Stomach (tissue), 9 donors: ENCODE data around the gene ZFHX2. TPM values are rescaled to one million over a fixed set of nuclear protein-coding genes. Genes with fewer than 3 reads are reported as not detected.

Experiments used
- DNase-seq, 2 donors: peaks; one replicate each; pipeline versions ENCODE4 v3.0.0 to v3.0.0-alpha.2; 2013 to 2019
- H3K27ac ChIP-seq, 5 donors: fragments of 200-600 bp in 4 of 5; sonication (generic) in 4 of 5; one replicate each; pipeline ENCODE4 v1.5.1; 2013 to 2019; ENCODE audit warnings: mild to moderate bottlenecking in 1 of 5, moderate library complexity in 1 of 5
- H3K27me3 ChIP-seq, 3 donors: fragments of 200-600 bp; sonication (generic); one replicate each; pipeline ENCODE4 v1.5.1; 2017 to 2019; ENCODE audit warnings: mixed run types in 1 of 3
- H3K36me3 ChIP-seq, 4 donors: fragments of 200-600 bp; sonication (generic); 1 replicate in 3 of 4; 2 replicates in 1 of 4; pipeline ENCODE4 v1.5.1; 2016 to 2019
- H3K4me1 ChIP-seq, 4 donors: fragments of 200-600 bp; sonication (generic); one replicate each; pipeline ENCODE4 v1.5.1; 2016 to 2019
- H3K4me3 ChIP-seq, 4 donors: fragments of 200-600 bp; sonication (generic) in 3 of 4; one replicate each; pipeline ENCODE4 v1.5.1; 2016 to 2019; ENCODE audit warnings: mild to moderate bottlenecking in 1 of 4
- H3K9me3 ChIP-seq, 4 donors: fragments of 200-600 bp; sonication (generic); one replicate each; pipeline ENCODE4 v1.5.1; 2016 to 2019
- EP300 ChIP-seq: sonication (generic); formaldehyde crosslinking; IDR thresholded peaks from one replicate; pipeline ENCODE4 v1.6.1; 2017; ENCODE audit warnings: antibody characterized with exemption
- POLR2A ChIP-seq, 4 donors: fragments of 450-650 bp; IDR thresholded peaks; one replicate each; pipeline ENCODE4 v1.6.1; 2016; ENCODE audit warnings: antibody characterized with exemption in 4 of 4, control low read depth in 2 of 4, mild to moderate bottlenecking in 1 of 4, moderate library complexity in 1 of 4
- POLR2AphosphoS5 ChIP-seq, 3 donors: sonication (generic); formaldehyde crosslinking; IDR thresholded peaks; one replicate each; pipeline ENCODE4 v1.6.1; 2016; ENCODE audit warnings: antibody characterized with exemption in 3 of 3
- WGBS, 5 donors: extraction: QIAGEN DNeasy Blood & Tissue Kit in 3 of 5; methylation state at CpG; one replicate each; pipeline versions ENCODE4 v1.1.5 to v1.1.7; 2013 to 2018; 5-methylcytosine and 5-hydroxymethylcytosine counted together
- intact Hi-C: fragments of 100-400 bp; cut with DNase I; formaldehyde crosslinking; loops from one replicate; pipeline ENCODE4 v1.15.1; 2023; ENCODE audit warnings: low total_unique reads
- polyA plus RNA-seq, 3 donors: library from polyadenylated mRNA; stranded (reverse); fragments of 200-250 nt; gene quantifications; one replicate each; pipeline ENCODE4 v1.2.3, GENCODE V29; 2013
- total RNA-seq, 5 donors: library from RNA; depleted of rRNA; stranded (reverse); fragments of >200 nt; gene quantifications; one replicate each; pipeline versions ENCODE4 v1.1.0 to v1.2.3, GENCODE V29; 2014 to 2016
- TF ChIP-seq, protein P1 (sequence below), 7 experiments: fragments of 450-650 bp in 4 of 7; fragments of 200-600 bp in 3 of 7; sonication (generic) in 3 of 7; IDR thresholded peaks; one replicate each; pipeline ENCODE4 v1.5.1; 2016 to 2019; ENCODE audit warnings: antibody characterized with exemption in 7 of 7, control low read depth in 2 of 7, mild to moderate bottlenecking in 1 of 7
- donor health status: healthy with polysubstance abuse.
- donor health status: Bipolar disorder and iron deficiency.
- donor health status: healthy.

Gene ZFHX2
- total and polyA plus RNA-seq, 8 donors, result under 0.01 to 2.9 (median 0.68) TPM; not detected in 1

DNA sequence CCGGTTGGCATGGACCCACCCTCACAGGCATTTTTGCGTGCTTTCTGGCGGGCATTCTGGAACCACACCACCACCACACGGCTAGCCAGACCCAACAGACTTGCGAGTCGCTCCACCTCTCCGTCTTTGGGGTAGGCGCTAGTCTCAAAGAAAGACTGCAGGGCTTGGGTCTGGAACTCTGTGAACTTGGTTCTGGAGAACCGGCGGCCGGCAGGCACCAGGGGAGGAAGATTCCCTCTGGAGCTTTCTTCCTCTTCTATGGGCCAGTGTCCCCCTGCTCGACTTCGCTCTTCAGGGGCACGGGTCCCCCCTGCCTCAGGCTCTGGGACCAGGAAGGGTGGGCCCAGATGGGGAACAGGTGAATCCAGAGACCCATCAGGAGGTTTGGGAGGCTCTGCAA, 26.6 kb downstream of the ZFHX2 start:
- no peaks in the 10 kb centered on the region for H3K9me3 ChIP-seq
- no peaks in the 10 kb centered on the region for H3K27me3 ChIP-seq
- no peak for DNase-seq
- H3K4me1 ChIP-seq, result no peaks in the 10 kb centered on the region
- 92 to 95% (median 94%) methylated on average over 13 to 14 of the region's 14 CpGs for WGBS, 5 donors
- intact Hi-C loops, result no loop called here
- H3K4me3 ChIP-seq, result no peak overlapping the region
- TF ChIP-seq POLR2A (IDR thresholded peaks at IDR 0.05) (no peak), EP300 (no peak), POLR2AphosphoS5 (IDR thresholded peaks at IDR 0.05) (no peak)
- TF ChIP-seq, protein P1, sequence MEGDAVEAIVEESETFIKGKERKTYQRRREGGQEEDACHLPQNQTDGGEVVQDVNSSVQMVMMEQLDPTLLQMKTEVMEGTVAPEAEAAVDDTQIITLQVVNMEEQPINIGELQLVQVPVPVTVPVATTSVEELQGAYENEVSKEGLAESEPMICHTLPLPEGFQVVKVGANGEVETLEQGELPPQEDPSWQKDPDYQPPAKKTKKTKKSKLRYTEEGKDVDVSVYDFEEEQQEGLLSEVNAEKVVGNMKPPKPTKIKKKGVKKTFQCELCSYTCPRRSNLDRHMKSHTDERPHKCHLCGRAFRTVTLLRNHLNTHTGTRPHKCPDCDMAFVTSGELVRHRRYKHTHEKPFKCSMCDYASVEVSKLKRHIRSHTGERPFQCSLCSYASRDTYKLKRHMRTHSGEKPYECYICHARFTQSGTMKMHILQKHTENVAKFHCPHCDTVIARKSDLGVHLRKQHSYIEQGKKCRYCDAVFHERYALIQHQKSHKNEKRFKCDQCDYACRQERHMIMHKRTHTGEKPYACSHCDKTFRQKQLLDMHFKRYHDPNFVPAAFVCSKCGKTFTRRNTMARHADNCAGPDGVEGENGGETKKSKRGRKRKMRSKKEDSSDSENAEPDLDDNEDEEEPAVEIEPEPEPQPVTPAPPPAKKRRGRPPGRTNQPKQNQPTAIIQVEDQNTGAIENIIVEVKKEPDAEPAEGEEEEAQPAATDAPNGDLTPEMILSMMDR (IDR thresholded peaks at IDR 0.05), result no peak
- H3K27ac ChIP-seq, result no peak overlapping the region
- H3K36me3 ChIP-seq, result peaks cover 0 to 21% (median 5%) of the 10 kb centered on the region in 4 donors

DNA sequence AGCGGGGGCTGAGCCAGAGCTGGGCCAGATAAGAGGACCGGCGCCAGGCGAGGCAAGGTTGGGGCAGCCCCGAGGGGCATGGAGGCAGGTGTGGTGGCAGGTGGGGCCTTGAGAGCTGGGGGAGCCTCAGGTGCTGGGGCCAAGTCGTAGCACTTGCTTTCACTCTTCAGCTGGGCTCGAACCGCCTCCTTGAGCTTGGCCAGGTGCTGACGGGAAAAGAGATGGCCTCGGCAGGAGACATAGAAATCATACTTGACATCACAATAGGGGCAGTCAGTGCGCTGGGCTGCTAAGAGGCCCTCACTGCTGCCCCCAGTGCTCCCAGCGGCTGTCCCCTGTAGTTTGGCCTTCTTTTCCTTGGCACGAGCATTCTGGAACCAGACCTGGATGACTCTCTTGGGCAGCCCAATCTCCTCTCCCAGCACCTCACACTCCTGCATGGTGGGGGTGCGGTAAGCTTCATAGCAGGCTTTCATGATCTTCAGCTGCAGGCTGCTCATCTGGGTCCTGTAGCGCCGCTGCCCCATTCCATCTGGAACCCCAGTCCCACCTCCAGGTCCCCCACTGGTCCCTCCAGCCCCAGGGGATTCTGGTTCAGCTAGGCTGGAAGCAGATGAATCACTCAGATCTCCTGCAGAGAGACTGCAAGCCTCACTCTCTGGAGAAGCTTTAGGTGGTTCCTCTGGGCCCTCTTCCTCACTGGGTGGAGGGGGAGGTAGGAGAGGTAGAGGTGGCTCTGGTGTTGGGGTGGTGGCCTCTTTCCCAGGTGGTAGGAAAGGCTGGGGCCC, 28.1 kb downstream of the ZFHX2 start:
- WGBS, 5 donors, result 87 to 93% (median 89%) methylated on average over 11 to 16 of the region's 16 CpGs
- H3K9me3 ChIP-seq, result no peaks in the 10 kb centered on the region

DNA sequence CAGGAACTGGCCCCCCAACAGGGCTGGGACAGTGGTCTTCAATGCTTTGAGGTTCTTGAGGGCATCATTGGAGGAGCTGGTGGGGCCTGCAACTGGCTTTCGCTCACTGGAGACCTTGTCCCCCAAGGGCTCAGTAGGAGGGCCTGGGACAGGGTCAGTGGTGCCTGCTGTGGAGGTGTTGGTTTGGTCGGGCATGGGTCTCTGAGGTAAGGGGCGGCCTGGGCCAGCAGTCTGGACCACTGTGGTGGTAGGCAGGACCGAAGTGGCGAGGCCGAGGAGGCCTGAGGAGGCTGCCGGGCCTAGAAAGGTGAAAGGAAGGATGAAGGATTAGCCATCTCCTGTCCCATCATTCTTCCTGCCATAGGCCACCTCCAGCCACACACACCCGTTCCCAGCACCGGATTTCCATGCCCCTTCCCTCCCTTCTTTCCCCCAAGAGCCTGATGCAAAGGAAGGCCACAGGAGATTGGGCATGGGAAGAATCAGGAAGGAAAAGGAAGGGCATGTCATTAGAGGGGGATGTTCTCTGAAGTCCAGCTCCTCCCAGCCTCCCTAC, 28.8 kb downstream of the ZFHX2 start:
- Histone ChIP-seq H3K27me3 (no peaks in the 10 kb centered on the region), H3K27ac (no peak overlapping the region), H3K36me3 (peaks cover 0 to 21% (median 7%) of the 10 kb centered on the region in 4 donors), H3K4me1 (no peaks in the 10 kb centered on the region), H3K4me3 (no peak overlapping the region), H3K9me3 (no peaks in the 10 kb centered on the region)
- 83 to 92% (median 86%) methylated on average over 8 to 9 of the region's 9 CpGs for WGBS, 5 donors
- TF ChIP-seq POLR2AphosphoS5 (IDR thresholded peaks at IDR 0.05), result no peak
- TF ChIP-seq POLR2A (IDR thresholded peaks at IDR 0.05), result no peak
- TF ChIP-seq, protein P1 (IDR thresholded peaks at IDR 0.05), result no peak
- no peak for TF ChIP-seq EP300
- intact Hi-C loops, result no loop called here
- no peak for DNase-seq

More for the DNA sequence above, 28.1 kb downstream of the ZFHX2 start:
- intact Hi-C loops, result no loop called here
- Histone ChIP-seq H3K4me3 (no peak overlapping the region), H3K27me3 (no peaks in the 10 kb centered on the region), H3K4me1 (no peaks in the 10 kb centered on the region), H3K36me3 (peaks cover 0 to 21% (median 7%) of the 10 kb centered on the region in 4 donors), H3K27ac (no peak overlapping the region)
- DNase-seq, result no peak
- TF ChIP-seq POLR2AphosphoS5 (IDR thresholded peaks at IDR 0.05), result no peak
- no peak for TF ChIP-seq EP300
- TF ChIP-seq, protein P1 (IDR thresholded peaks at IDR 0.05), result no peak
- TF ChIP-seq POLR2A (IDR thresholded peaks at IDR 0.05), result no peak

DNA sequence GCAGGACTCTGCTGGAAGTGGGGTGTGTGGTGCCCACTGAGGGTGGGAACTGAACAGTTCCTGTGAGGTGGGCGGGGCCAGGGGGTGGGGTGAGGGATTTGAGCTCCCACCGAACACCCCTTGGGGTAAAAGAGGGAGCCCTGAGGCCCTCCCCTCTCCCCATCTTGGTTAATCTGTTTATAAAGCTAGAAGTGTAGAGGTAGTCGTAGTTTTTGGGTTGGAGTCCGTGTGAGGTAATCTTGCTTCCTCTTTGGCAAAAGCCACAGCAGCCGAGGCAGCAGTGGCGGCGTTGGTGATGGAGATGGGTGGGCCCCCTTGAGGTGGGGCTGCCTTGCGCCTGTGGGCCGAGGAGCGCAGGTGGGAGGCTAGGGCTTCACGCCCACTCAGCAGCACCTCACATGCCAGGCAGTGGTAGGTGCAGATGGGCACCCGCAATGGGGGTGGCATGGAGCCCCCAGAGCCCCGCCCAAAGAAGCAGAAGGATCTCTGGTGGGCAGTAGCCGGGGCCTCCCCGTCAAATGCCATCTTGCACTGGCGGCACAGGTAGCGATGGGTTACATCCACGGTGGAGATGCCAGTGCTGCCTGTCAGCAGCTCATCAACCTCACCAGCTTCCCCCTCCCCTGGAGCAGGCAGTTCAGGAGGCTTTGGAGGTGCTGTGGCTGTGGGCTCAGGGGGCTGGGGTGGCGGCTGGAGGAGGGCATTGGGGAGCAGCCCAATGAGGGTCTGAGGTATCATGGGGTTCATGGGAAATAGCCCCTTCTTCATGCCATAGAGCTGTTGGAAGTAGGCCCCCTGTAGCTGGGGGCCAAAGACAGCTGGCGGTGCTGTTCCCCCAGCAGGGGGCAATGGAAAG, 29.6 kb downstream of the ZFHX2 start:
- WGBS, 5 donors, result 74 to 86% (median 82%) methylated on average over 15 to 20 of the region's 20 CpGs
- no peak for DNase-seq
- peaks cover 0 to 18% (median 7%) of the 10 kb centered on the region in 4 donors for H3K36me3 ChIP-seq
- TF ChIP-seq EP300 (no peak), POLR2AphosphoS5 (IDR thresholded peaks at IDR 0.05) (no peak), POLR2A (IDR thresholded peaks at IDR 0.05) (no peak)
- TF ChIP-seq, protein P1 (IDR thresholded peaks at IDR 0.05), result no peak
- H3K4me1 ChIP-seq, result no peaks in the 10 kb centered on the region
- intact Hi-C loops, result no loop called here
- no peak overlapping the region for H3K4me3 ChIP-seq
- H3K27ac ChIP-seq, result no peak overlapping the region
- no peaks in the 10 kb centered on the region for H3K27me3 ChIP-seq
- no peaks in the 10 kb centered on the region for H3K9me3 ChIP-seq
